SK-N-SH treated with all-trans-retinoic acid at 6 μM for 48 hours (cell line): ENCODE measurements around the gene CYB561.
A peak's percentile ranks its signal among the peaks of the same experiment; 100 is the strongest.

Experiments used
- ATAC-seq: fragments of 200-7000 bp; cut with Tn5 transposase; 3 replicates; pipeline ENCODE4 v1.9.1; 2020; ENCODE audit warnings: mild to moderate bottlenecking, moderate library complexity
- BACH2 ChIP-seq: fragments of 250-450 bp; sonication (Bioruptor Pico); IDR thresholded peaks from 2 replicates; pipeline ENCODE4 v1.9.0; 2021; ENCODE audit warnings: mild to moderate bottlenecking, borderline replicate concordance
- CREB5 ChIP-seq: fragments of 250-450 bp; sonication (Bioruptor Pico); IDR thresholded peaks from 2 replicates; pipeline ENCODE4 v1.5.1; 2020; ENCODE audit warnings: low read depth, mild to moderate bottlenecking, moderate library complexity
- CSDC2 ChIP-seq: fragments of 250-450 bp; sonication (Bioruptor Pico); IDR thresholded peaks from 2 replicates; pipeline ENCODE4 v1.5.0; 2020; ENCODE audit warnings: mild to moderate bottlenecking, moderate library complexity
- CSRNP3 ChIP-seq: fragments of 250-450 bp; sonication (Bioruptor Pico); IDR thresholded peaks from 2 replicates; pipeline ENCODE4 v1.5.1; 2021; ENCODE audit warnings: mild to moderate bottlenecking, moderate library complexity
- ESRRG ChIP-seq: fragments of 250-450 bp; sonication (Bioruptor Pico); IDR thresholded peaks from 2 replicates; pipeline ENCODE4 v1.6.1; 2021; ENCODE audit warnings: mild to moderate bottlenecking
- GLIS3 ChIP-seq: fragments of 250-450 bp; sonication (Bioruptor Pico); IDR thresholded peaks from 2 replicates; pipeline ENCODE4 v1.5.0; 2020; ENCODE audit warnings: mild to moderate bottlenecking, moderate library complexity
- ISL1 ChIP-seq: fragments of 250-450 bp; sonication (Bioruptor Pico); IDR thresholded peaks from 2 replicates; pipeline ENCODE4 v2.1.2; 2022; ENCODE audit warnings: mild to moderate bottlenecking, moderate library complexity
- PATZ1 ChIP-seq: fragments of 250-450 bp; sonication (Bioruptor Pico); IDR thresholded peaks from 2 replicates; pipeline ENCODE4 v1.8.0; 2020; ENCODE audit warnings: mild to moderate bottlenecking, moderate library complexity, borderline replicate concordance
- TCF4 ChIP-seq: fragments of 250-450 bp; sonication (Bioruptor Pico); IDR thresholded peaks from 2 replicates; pipeline ENCODE4 v1.8.0; 2021; ENCODE audit warnings: mild to moderate bottlenecking, moderate library complexity, borderline replicate concordance
- TOX ChIP-seq: fragments of 250-450 bp; sonication (Bioruptor Pico); IDR thresholded peaks from 2 replicates; pipeline ENCODE4 v1.8.0; 2021; ENCODE audit warnings: mild to moderate bottlenecking, moderate library complexity, borderline replicate concordance
- TSHZ2 ChIP-seq: fragments of 250-450 bp; sonication (Bioruptor Pico); IDR thresholded peaks from 2 replicates; pipeline ENCODE4 v1.5.0; 2020; ENCODE audit warnings: mild to moderate bottlenecking, moderate library complexity
- ZNF8 ChIP-seq: fragments of 450-650 bp; formaldehyde crosslinking; IDR thresholded peaks from 2 replicates; pipeline ENCODE4 v1.5.0; 2020; ENCODE audit warnings: mild to moderate bottlenecking, moderate library complexity

CYB561 gene

GRCh38 chr17:63387656-63388340 lies 58.3 kb downstream of the CYB561 start (continued):
- TF ChIP-seq TSHZ2, result no peak
- no peak for TF ChIP-seq PATZ1 (CRISPR knock-in tag)
- no peak for TF ChIP-seq GLIS3
- no peak for TF ChIP-seq CREB5
- TF ChIP-seq TCF4 (CRISPR knock-in tag), result no peak
- TF ChIP-seq, all 23 proteins: peak for 0

- no peak for TF ChIP-seq GLIS3
- no peak for TF ChIP-seq ZNF8 (CRISPR knock-in tag)
- TF ChIP-seq TSHZ2, result no peak
- TF ChIP-seq CSRNP3 (CRISPR knock-in tag), result no peak
- no peak for TF ChIP-seq TOX (CRISPR knock-in tag)
- no peak for TF ChIP-seq ISL1
- no peak for TF ChIP-seq BACH2
- TF ChIP-seq CSDC2 (CRISPR knock-in tag), result no peak
- TF ChIP-seq ESRRG (CRISPR knock-in tag), result no peak
- peak; percentile 62 for ATAC-seq
These were observed 63.3 kb downstream of the CYB561 start for GRCh38 chr17:63382826-63383225.
